ENCODE results near the gene BCKDHA. TPM values are rescaled to one million over a fixed set of nuclear protein-coding genes. Genes with fewer than 3 reads are reported as not detected.

BCKDHA gene
- total RNA-seq, 1 donor from 2014 or later = 25.7 TPM

Small RNA genes within 50 kb of the gene (small RNA-seq; reads per million reads assigned to genes)
- gene RF00017 = not detected

Other genes starting within 250 kb of the BCKDHA start
- gene CYP2S1, start 204.6 kb upstream of the BCKDHA start, total RNA-seq (ENCODE audit: low replicate concordance) = 2.0 and 8.3 TPM in 2 replicates
- 24.7 and 45.6 TPM in 2 replicates for gene AXL, start 178.6 kb upstream of the BCKDHA start, total RNA-seq (ENCODE audit: low replicate concordance)
- 126 and 188 TPM in 2 replicates for gene HNRNPUL1, start 133.4 kb upstream of the BCKDHA start, total RNA-seq (ENCODE audit: low replicate concordance)
- gene CCDC97, start 87.6 kb upstream of the BCKDHA start, total RNA-seq (ENCODE audit: low replicate concordance) = 14.1 and 19.1 TPM in 2 replicates
- gene TGFB1, start 43.9 kb upstream of the BCKDHA start, total RNA-seq (ENCODE audit: low replicate concordance) = 0.65 and 1.3 TPM in 2 replicates
- gene B9D2, start 33.7 kb upstream of the BCKDHA start, total RNA-seq (ENCODE audit: low replicate concordance) = 2.5 and 5.5 TPM in 2 replicates
- gene TMEM91, start 21.3 kb upstream of the BCKDHA start, total RNA-seq (ENCODE audit: low replicate concordance) = 4.5 and 10.7 TPM in 2 replicates
- gene EXOSC5, start 459 bp upstream of the BCKDHA start, total RNA-seq (ENCODE audit: low replicate concordance) = 10.3 and 26.0 TPM in 2 replicates
- 1.3 TPM in 1 of 2 replicates, not detected in the other for gene B3GNT8, start 29.6 kb downstream of the BCKDHA start, total RNA-seq (ENCODE audit: low replicate concordance)
- gene DMAC2, start 42.1 kb downstream of the BCKDHA start, total RNA-seq (ENCODE audit: low replicate concordance) = 39.8 and 89.4 TPM in 2 replicates
- not detected in 2 replicates for gene ERICH4, start 45.3 kb downstream of the BCKDHA start, total RNA-seq (ENCODE audit: low replicate concordance)
- gene CEACAM21, start 178.3 kb downstream of the BCKDHA start, total RNA-seq (ENCODE audit: low replicate concordance) = 0.19 TPM in 1 of 2 replicates, not detected in the other
- not detected in 2 replicates for gene CEACAM4, start 229.3 kb downstream of the BCKDHA start, total RNA-seq (ENCODE audit: low replicate concordance)

Measured in neural progenitor cell (in vitro differentiated cells).